HCT116 (cell line): Measurements from ENCODE around the gene CXCR5. TPM values are rescaled to one million over a fixed set of nuclear protein-coding genes. Genes with fewer than 3 reads are reported as not detected.

Experiments used
- ATAC-seq: fragments of 200-7000 bp; cut with Tn5 transposase; 2 replicates; pipeline ENCODE4 v1.9.1; 2020; ENCODE audit warnings: mild to moderate bottlenecking, moderate library complexity
- BruUV-seq: library from RNA; stranded (reverse); fragments of 400-500 nt; replicated peaks from 2 replicates; lab custom pipeline; 2021; lab: Mats Ljungman, UMichigan
- CTCF ChIA-PET: fragments of 300-600 bp; sonication (Branson Sonifier 250); formaldehyde crosslinking; loops from one replicate; lab custom pipeline; 2021; ENCODE audit warnings: antibody characterized with exemption; lab: Charles Lee
- POLR2A ChIA-PET: fragments of 300-600, 350-600 bp; sonication (Branson Sonifier 250); formaldehyde crosslinking; loops from one replicate; lab custom pipeline; 2021; ENCODE audit warnings: antibody characterized with exemption; lab: Charles Lee
- RAD21 ChIA-PET, 2 experiments: fragments of 300-600 bp; sonication (Branson Sonifier 250); formaldehyde crosslinking; loops; one replicate each; lab custom pipeline; 2023; ENCODE audit warnings: low total read pairs in 2 of 2; ENCODE audit not compliant: uncharacterized antibody in 2 of 2, unreplicated experiment in 2 of 2, low non-redundant PET in 1 of 2; lab: Charles Lee
- DNase-seq: peaks from one replicate; pipeline ENCODE4 v3.0.0-alpha.2; 2010; ENCODE audit warnings: low read depth, low spot score
- H2AFZ ChIP-seq: fragments of 200-600 bp; shearing (Covaris generic), sonication (generic); 2 replicates; pipeline ENCODE4 v1.6.1; 2017; ENCODE audit warnings: low read depth, mixed run types, mixed read lengths, antibody characterized with exemption, low read length; ENCODE audit not compliant: poor library complexity, severe bottlenecking
- H3K27ac ChIP-seq: 2 replicates; pipeline ENCODE4 v1.5.1; 2012; ENCODE audit warnings: low read depth, low read length
- H3K27me3 ChIP-seq: fragments of 200-600 bp; sonication (generic); 2 replicates; pipeline ENCODE4 v1.6.1; 2016; ENCODE audit warnings: mixed run types, low read length, mixed read lengths; ENCODE audit not compliant: insufficient read depth
- H3K36me3 ChIP-seq, 2 experiments: fragments of 200-500 bp in 1 of 2; fragments of 200-600 bp in 1 of 2; sonication (Bioruptor generic) in 1 of 2; sonication (generic) in 1 of 2; 2 replicates each; pipeline versions ENCODE4 v1.5.1 to v1.6.1; 2014 to 2016; ENCODE audit warnings: low read length in 2 of 2, inconsistent platforms in 1 of 2, mixed read lengths in 1 of 2, mixed run types in 1 of 2; ENCODE audit not compliant: insufficient read depth in 2 of 2, control insufficient read depth in 1 of 2
- H3K4me1 ChIP-seq, 2 experiments: fragments of 200-600 bp in 1 of 2; sonication (generic) in 1 of 2; 2 replicates each; pipeline versions ENCODE4 v1.5.1 to v1.6.1; 2012 to 2017; ENCODE audit warnings: low read length in 2 of 2, inconsistent platforms in 1 of 2, mild to moderate bottlenecking in 1 of 2, mixed read lengths in 1 of 2, mixed run types in 1 of 2, moderate library complexity in 1 of 2; ENCODE audit not compliant: insufficient read depth in 2 of 2, control insufficient read depth in 1 of 2
- H3K4me2 ChIP-seq: fragments of 200-600 bp; sonication (generic); 2 replicates; pipeline ENCODE4 v1.6.1; 2017; ENCODE audit warnings: mixed run types, low read length, mixed read lengths
- H3K4me3 ChIP-seq, 2 experiments: fragments of 200-600 bp in 1 of 2; sonication (generic) in 1 of 2; replicated peaks in 1 of 2; 2 replicates each; pipeline ENCODE4 v1.5.1; 2011 to 2016; ENCODE audit warnings: low read length in 2 of 2, control low read depth in 1 of 2, low read depth in 1 of 2, mild to moderate bottlenecking in 1 of 2, mixed read lengths in 1 of 2, mixed run types in 1 of 2
- H3K79me2 ChIP-seq: fragments of 200-600 bp; sonication (generic); 2 replicates; pipeline ENCODE4 v1.6.1; 2017; ENCODE audit warnings: mild to moderate bottlenecking, mixed run types, low read length, moderate library complexity, mixed read lengths; ENCODE audit not compliant: insufficient read depth
- H3K9ac ChIP-seq: fragments of 200-600 bp; sonication (generic); 2 replicates; pipeline ENCODE4 v1.6.1; 2016; ENCODE audit warnings: low read length, mixed read lengths
- H3K9me2 ChIP-seq: fragments of 200-600 bp; sonication (generic), shearing (Covaris generic); 2 replicates; pipeline ENCODE4 v1.6.1; 2017; ENCODE audit warnings: mixed run types, mild to moderate bottlenecking, moderate library complexity; ENCODE audit not compliant: insufficient read depth
- H3K9me3 ChIP-seq, 2 experiments: fragments of 200-500 bp in 1 of 2; fragments of 200-600 bp in 1 of 2; sonication (Bioruptor generic) in 1 of 2; sonication (generic) in 1 of 2; 2 replicates each; pipeline ENCODE4 v1.6.1; 2014 to 2017; ENCODE audit warnings: low read length in 2 of 2, mixed read lengths in 2 of 2, inconsistent platforms in 1 of 2, low read depth in 1 of 2, mild to moderate bottlenecking in 1 of 2, mixed run types in 1 of 2, moderate library complexity in 1 of 2; ENCODE audit not compliant: control insufficient read depth in 1 of 2, insufficient read depth in 1 of 2
- H4K20me1 ChIP-seq: fragments of 200-600 bp; sonication (generic), shearing (Covaris generic); 2 replicates; pipeline ENCODE4 v1.6.1; 2017; ENCODE audit warnings: mixed run types, mild to moderate bottlenecking, moderate library complexity; ENCODE audit not compliant: insufficient read depth
- CBX3 ChIP-seq: IDR thresholded peaks from 2 replicates; pipeline ENCODE4 v1.6.1; 2012; ENCODE audit warnings: low read depth
- ELF1 ChIP-seq: IDR thresholded peaks from 2 replicates; pipeline ENCODE4 v1.6.1; 2012; ENCODE audit warnings: low read depth, borderline replicate concordance
- FOSL1 ChIP-seq: IDR thresholded peaks from 2 replicates; pipeline ENCODE4 v1.6.1; 2012; ENCODE audit warnings: low read depth
- JUND ChIP-seq: IDR thresholded peaks from 2 replicates; pipeline ENCODE4 v1.6.1; 2012
- MAX ChIP-seq: IDR thresholded peaks from 2 replicates; pipeline ENCODE4 v1.6.1; 2012
- POLR2A ChIP-seq: IDR thresholded peaks from 2 replicates; pipeline ENCODE4 v1.7.0; 2011; ENCODE audit warnings: borderline replicate concordance; ENCODE audit not compliant: insufficient read depth, insufficient read length; ENCODE audit errors: extremely low read depth
- RAD21 ChIP-seq: IDR thresholded peaks from 2 replicates; pipeline ENCODE4 v1.6.1; 2012; ENCODE audit warnings: low read depth, mild to moderate bottlenecking
- SIN3A ChIP-seq: IDR thresholded peaks from 2 replicates; pipeline ENCODE4 v1.6.1; 2012; ENCODE audit warnings: low read depth
- ZFX ChIP-seq: fragments of 450-650 bp; IDR thresholded peaks from 2 replicates; pipeline ENCODE4 v1.6.1; 2017
- intact Hi-C: fragments of 100-400 bp; cut with micrococcal nuclease; formaldehyde crosslinking; loops from 2 replicates; pipeline ENCODE4 v1.10.0; 2022
- total RNA-seq: library from RNA; stranded (reverse); gene quantifications from one replicate; pipeline ENCODE4 v1.2.1, GENCODE V29; 2021; ENCODE audit not compliant: unreplicated experiment

The CXCR5 gene
- total RNA-seq, 1 experiment from 2014 or later, result not detected

GRCh38 chr11:118887206-118887605 lies 3.5 kb downstream of the CXCR5 start:
- Histone ChIP-seq H3K4me1 (peaks cover 20 to 35% of the 10 kb centered on the region in 2 experiments), H3K9me3 (no peaks in the 10 kb centered on the region), H3K36me3 (no peaks in the 10 kb centered on the region), H3K9me2 (no peaks in the 10 kb centered on the region), H3K27ac (peak overlapping the region; percentile 25; the same call in 1 of the 2 replicates), H3K79me2 (no peaks in the 10 kb centered on the region), H3K9ac (peak overlapping the region; percentile 42), H4K20me1 (no peaks in the 10 kb centered on the region), H2AFZ (no peak overlapping the region), H3K27me3 (no peaks in the 10 kb centered on the region), H3K4me3 (no peak overlapping the region), H3K4me2 (peak overlapping the region; percentile 77)
- intact Hi-C loops, result no loop called here
- RAD21 ChIA-PET, result no interaction called here
- DNase-seq (no peak), ATAC-seq (peak; percentile 30)
- POLR2A ChIA-PET, result no interaction called here
- BruUV-seq, result no TSS peak
- no peak for TF ChIP-seq SIN3A
- no peak for TF ChIP-seq ELF1
- no peak for TF ChIP-seq ZFX
- no peak for TF ChIP-seq MAX
- no peak for TF ChIP-seq CBX3
- no peak for TF ChIP-seq RAD21
- CTCF ChIA-PET, result no interaction called here

GRCh38 chr11:118888398-118888797 lies 4.7 kb downstream of the CXCR5 start:
- ChIA-PET POLR2A (interaction anchor here (0.6 kb wide), 1 partner anchor 306 kb away, joined by 6 read pairs; no protein-coding TSS in a partner anchor), RAD21 (no interaction called here), CTCF (no interaction called here)
- Histone ChIP-seq H3K4me3 (peak overlapping the region; percentile 0 to 24; a peak in 2 of 4 replicates), H3K27me3 (no peaks in the 10 kb centered on the region), H3K36me3 (no peaks in the 10 kb centered on the region), H3K27ac (peak overlapping the region; percentile 25), H3K9me3 (no peaks in the 10 kb centered on the region), H3K79me2 (no peaks in the 10 kb centered on the region), H2AFZ (peak overlapping the region; percentile 23), H3K9ac (peak overlapping the region; percentile 42), H3K4me1 (peaks cover 20 to 35% of the 10 kb centered on the region in 2 experiments), H3K9me2 (no peaks in the 10 kb centered on the region), H3K4me2 (peak overlapping the region; percentile 77), H4K20me1 (no peaks in the 10 kb centered on the region)
- ATAC-seq (peak; percentile 73), DNase-seq (peak; percentile 68)
- BruUV-seq, result no TSS peak
- intact Hi-C loops, result no loop called here
- TF ChIP-seq POLR2A (no peak), JUND (peak; percentile 75), FOSL1 (peak; percentile 81)
